ENCODE results near the gene ASAP3. TPM values are rescaled to one million over a fixed set of nuclear protein-coding genes. Genes with fewer than 3 reads are reported as not detected.

Gene ASAP3
- total and polyA plus RNA-seq, 9 of the 15 experiments (the other 6 are each of a cell fraction or from before 2014, with no cell fraction given) = 1.7 to 31.2 (median 17.4) TPM

DNA sequence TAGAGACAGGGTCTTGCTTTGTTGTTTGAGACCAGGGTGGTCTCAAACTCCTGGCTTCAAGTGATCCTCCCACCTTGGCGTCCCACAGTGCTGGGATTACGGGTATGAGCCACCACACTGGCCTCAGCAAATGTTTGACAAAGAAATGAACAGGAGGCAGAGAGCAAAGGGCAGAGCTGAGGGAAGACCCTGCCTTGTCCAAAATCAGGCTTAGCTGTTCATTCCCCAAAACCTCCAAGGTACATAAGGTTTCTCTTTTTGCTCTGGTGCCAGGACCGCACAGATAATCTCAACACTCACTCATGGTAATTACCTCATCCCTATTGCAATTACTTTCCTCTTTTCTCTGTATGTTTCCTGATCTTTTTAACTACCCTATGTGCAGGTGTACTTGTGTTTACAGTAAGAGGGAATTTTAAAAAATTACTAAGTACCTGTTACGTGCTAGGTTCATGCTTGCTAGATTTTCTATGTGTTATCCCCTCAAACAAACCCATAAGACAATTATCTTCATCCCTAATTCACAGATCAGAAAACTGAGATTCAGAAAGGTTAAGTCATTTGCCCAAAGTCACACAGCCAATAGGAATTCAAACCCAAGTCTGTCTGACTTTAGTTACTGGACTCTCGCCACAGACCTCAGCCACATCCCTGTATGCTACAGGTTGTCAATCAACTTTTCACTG, 11.5 kb downstream of the ASAP3 start (continued):
- TF ChIP-seq ZNF592 (IDR thresholded peaks at IDR 0.05) (no peak), ZNF143 (CRISPR knock-in tag; IDR thresholded peaks at IDR 0.05) (no peak), CBFB (CRISPR knock-in tag; IDR thresholded peaks at IDR 0.05) (no peak), RBM25 (IDR thresholded peaks at IDR 0.05; ENCODE audit: low read depth, low read length, severe bottlenecking) (peak; percentile 91), BCOR (IDR thresholded peaks at IDR 0.05) (peak; percentile 77; the same call in 1 of the 2 replicates), MYBL2 (IDR thresholded peaks at IDR 0.05; ENCODE audit: low read depth) (no peak), MYBL2 (CRISPR knock-in tag; IDR thresholded peaks at IDR 0.05; ENCODE audit: borderline replicate concordance) (no peak), MEF2A (IDR thresholded peaks at IDR 0.05; ENCODE audit: control insufficient read depth, low read depth, low read length) (no peak), TRIM25 (IDR thresholded peaks at IDR 0.05; ENCODE audit: borderline replicate concordance) (no peak), KDM1A (IDR thresholded peaks at IDR 0.05) (0 out of 4 replicates have a peak, but pooled peaks of 1 of the 2 experiments have one; percentile 26), CBX1 (IDR thresholded peaks at IDR 0.05; ENCODE audit: low read depth) (no peak), NELFE (IDR thresholded peaks at IDR 0.05; ENCODE audit: insufficient read depth, insufficient read length) (no peak)
- TF ChIP-seq, protein P1, sequence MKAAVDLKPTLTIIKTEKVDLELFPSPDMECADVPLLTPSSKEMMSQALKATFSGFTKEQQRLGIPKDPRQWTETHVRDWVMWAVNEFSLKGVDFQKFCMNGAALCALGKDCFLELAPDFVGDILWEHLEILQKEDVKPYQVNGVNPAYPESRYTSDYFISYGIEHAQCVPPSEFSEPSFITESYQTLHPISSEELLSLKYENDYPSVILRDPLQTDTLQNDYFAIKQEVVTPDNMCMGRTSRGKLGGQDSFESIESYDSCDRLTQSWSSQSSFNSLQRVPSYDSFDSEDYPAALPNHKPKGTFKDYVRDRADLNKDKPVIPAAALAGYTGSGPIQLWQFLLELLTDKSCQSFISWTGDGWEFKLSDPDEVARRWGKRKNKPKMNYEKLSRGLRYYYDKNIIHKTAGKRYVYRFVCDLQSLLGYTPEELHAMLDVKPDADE (conservative IDR thresholded peaks at IDR 0.05; ENCODE audit: control insufficient read depth, low read depth, low read length) = no peak
- TF ChIP-seq, protein P2, sequence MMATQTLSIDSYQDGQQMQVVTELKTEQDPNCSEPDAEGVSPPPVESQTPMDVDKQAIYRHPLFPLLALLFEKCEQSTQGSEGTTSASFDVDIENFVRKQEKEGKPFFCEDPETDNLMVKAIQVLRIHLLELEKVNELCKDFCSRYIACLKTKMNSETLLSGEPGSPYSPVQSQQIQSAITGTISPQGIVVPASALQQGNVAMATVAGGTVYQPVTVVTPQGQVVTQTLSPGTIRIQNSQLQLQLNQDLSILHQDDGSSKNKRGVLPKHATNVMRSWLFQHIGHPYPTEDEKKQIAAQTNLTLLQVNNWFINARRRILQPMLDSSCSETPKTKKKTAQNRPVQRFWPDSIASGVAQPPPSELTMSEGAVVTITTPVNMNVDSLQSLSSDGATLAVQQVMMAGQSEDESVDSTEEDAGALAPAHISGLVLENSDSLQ (IDR thresholded peaks at IDR 0.05) = peak; percentile 30; the same call in 1 of the 2 replicates
- TF ChIP-seq, protein P3, sequence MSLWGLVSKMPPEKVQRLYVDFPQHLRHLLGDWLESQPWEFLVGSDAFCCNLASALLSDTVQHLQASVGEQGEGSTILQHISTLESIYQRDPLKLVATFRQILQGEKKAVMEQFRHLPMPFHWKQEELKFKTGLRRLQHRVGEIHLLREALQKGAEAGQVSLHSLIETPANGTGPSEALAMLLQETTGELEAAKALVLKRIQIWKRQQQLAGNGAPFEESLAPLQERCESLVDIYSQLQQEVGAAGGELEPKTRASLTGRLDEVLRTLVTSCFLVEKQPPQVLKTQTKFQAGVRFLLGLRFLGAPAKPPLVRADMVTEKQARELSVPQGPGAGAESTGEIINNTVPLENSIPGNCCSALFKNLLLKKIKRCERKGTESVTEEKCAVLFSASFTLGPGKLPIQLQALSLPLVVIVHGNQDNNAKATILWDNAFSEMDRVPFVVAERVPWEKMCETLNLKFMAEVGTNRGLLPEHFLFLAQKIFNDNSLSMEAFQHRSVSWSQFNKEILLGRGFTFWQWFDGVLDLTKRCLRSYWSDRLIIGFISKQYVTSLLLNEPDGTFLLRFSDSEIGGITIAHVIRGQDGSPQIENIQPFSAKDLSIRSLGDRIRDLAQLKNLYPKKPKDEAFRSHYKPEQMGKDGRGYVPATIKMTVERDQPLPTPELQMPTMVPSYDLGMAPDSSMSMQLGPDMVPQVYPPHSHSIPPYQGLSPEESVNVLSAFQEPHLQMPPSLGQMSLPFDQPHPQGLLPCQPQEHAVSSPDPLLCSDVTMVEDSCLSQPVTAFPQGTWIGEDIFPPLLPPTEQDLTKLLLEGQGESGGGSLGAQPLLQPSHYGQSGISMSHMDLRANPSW (CRISPR knock-in tag; IDR thresholded peaks at IDR 0.05) = no peak
